Tibial artery (tissue), 4 donors: ENCODE results near the gene NCF4.

Experiments used
- DNase-seq, 2 donors: peaks; one replicate each; pipeline ENCODE4 v3.0.0-alpha.2; 2019
- H3K27ac ChIP-seq, 2 donors: fragments of 200-600 bp; sonication (generic) in 1 of 2; 1 replicate in 1 of 2; 2 replicates in 1 of 2; pipeline ENCODE4 v1.5.1; 2018 to 2019; ENCODE audit warnings: mild to moderate bottlenecking in 1 of 2
- H3K27me3 ChIP-seq, 2 donors: fragments of 200-600 bp; sonication (generic) in 1 of 2; one replicate each; pipeline versions ENCODE4 v1.5.1 to v1.6.0; 2016 to 2019
- H3K36me3 ChIP-seq, 3 donors: fragments of 200-600 bp; sonication (generic) in 2 of 3; one replicate each; pipeline ENCODE4 v1.5.1; 2016 to 2019; ENCODE audit warnings: mild to moderate bottlenecking in 2 of 3
- H3K4me1 ChIP-seq, 4 donors: fragments of 200-600 bp; sonication (generic) in 2 of 4; 1 replicate in 3 of 4; 2 replicates in 1 of 4; pipeline ENCODE4 v1.5.1; 2016 to 2019
- H3K4me3 ChIP-seq, 2 donors: fragments of 200-600 bp; sonication (generic) in 1 of 2; 1 replicate in 1 of 2; 2 replicates in 1 of 2; pipeline ENCODE4 v1.5.1; 2018 to 2019; ENCODE audit warnings: mild to moderate bottlenecking in 2 of 2
- H3K9me3 ChIP-seq, 3 donors: fragments of 200-600 bp; sonication (generic) in 1 of 3; one replicate each; pipeline ENCODE4 v1.5.1; 2016 to 2019
- CTCF ChIP-seq, 2 experiments: fragments of 200-600 bp in 1 of 2; fragments of 450-650 bp in 1 of 2; IDR thresholded peaks; one replicate each; pipeline ENCODE4 v1.5.1; 2017 to 2019; ENCODE audit warnings: antibody characterized with exemption in 2 of 2, mild to moderate bottlenecking in 1 of 2, moderate library complexity in 1 of 2
- intact Hi-C: fragments of 100-400 bp; cut with DNase I; formaldehyde crosslinking; loops from one replicate; pipeline ENCODE4 v1.15.0; 2023; ENCODE audit warnings: low total_unique reads

Gene NCF4

DNA sequence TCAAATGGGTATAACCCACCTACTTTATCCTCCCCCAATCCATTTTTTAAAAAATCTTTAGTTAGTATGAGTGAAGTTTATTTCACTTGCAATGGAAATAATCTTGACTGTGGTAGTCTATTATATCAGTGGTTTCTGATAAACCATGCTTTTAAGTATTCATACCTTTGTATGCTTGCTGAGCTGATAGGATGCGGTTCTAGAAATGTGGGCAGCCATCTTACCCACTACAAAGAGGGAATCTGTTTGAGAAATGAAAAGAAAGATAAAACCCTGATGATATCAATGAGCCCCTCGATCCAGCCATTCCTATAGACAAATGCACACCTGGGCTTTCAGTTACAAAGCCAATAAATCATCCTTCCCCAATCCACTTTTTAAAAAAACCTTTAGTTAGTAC is 30.2 kb upstream of the NCF4 start:
- intact Hi-C loops = no loop called here
- no peaks in the 10 kb centered on the region for H3K4me1 ChIP-seq
- H3K27me3 ChIP-seq = peaks cover 0 to 24% of the 10 kb centered on the region in 2 donors
- H3K9me3 ChIP-seq = no peaks in the 10 kb centered on the region
- H3K36me3 ChIP-seq = no peaks in the 10 kb centered on the region
- no peak overlapping the region for H3K4me3 ChIP-seq
- DNase-seq = no peak
- no peak overlapping the region for H3K27ac ChIP-seq
- no peak for TF ChIP-seq CTCF (IDR thresholded peaks at IDR 0.05)

DNA sequence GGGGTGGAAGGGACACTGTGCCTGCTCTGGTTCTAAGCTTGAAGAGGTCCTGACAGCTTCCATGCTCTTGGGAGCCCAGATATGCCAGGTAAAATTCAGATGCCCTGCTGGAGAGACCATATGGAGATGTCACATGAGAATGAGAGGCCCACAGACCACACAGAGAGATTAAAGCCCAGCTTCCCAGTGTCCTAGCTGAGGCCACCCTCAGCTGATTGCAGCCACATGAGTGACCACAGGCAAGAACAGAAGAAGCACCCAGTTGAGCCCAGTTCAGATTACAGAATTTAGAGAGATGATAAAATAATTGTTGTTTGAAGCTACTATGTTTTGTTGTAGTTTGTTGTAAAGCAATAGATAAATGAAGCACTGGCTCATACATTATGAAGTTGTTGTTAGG is 29.6 kb upstream of the NCF4 start:
- no peak for TF ChIP-seq CTCF (IDR thresholded peaks at IDR 0.05)
- Histone ChIP-seq H3K4me3 (no peak overlapping the region), H3K27ac (no peak overlapping the region), H3K4me1 (no peaks in the 10 kb centered on the region), H3K27me3 (peaks cover 0 to 29% of the 10 kb centered on the region in 2 donors), H3K36me3 (no peaks in the 10 kb centered on the region), H3K9me3 (no peaks in the 10 kb centered on the region)
- DNase-seq = no peak
- intact Hi-C loops = no loop called here

DNA sequence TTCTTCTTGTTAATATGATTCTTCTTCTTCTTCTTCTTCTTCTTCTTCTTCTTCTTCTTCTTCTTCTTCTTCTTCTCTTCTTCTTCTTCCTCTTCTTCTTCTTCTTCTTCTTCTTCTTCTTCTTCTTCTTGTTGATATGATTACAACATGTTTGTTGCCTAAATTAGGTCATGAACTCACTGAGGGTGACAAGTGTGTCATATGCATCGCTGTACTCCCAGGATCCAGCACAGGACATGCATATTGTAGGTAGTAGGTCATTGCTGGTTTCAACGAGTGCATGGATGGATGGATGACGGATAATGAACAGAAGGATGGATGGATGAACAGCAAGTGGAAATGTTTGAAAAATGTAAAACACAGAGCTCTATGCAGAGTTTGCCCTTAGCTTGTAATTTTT is 29.1 kb upstream of the NCF4 start:
- Histone ChIP-seq H3K36me3 (no peaks in the 10 kb centered on the region), H3K27ac (no peak overlapping the region), H3K9me3 (no peaks in the 10 kb centered on the region), H3K4me1 (no peaks in the 10 kb centered on the region), H3K27me3 (peaks cover 0 to 30% of the 10 kb centered on the region in 2 donors), H3K4me3 (no peak overlapping the region)
- no peak for DNase-seq
- intact Hi-C loops = no loop called here
- no peak for TF ChIP-seq CTCF (IDR thresholded peaks at IDR 0.05)

- no peak overlapping the region for H3K27ac ChIP-seq
- no peaks in the 10 kb centered on the region for H3K4me1 ChIP-seq
- no peak overlapping the region for H3K4me3 ChIP-seq
- no peaks in the 10 kb centered on the region for H3K36me3 ChIP-seq
- no peaks in the 10 kb centered on the region for H3K9me3 ChIP-seq
- intact Hi-C loops = no loop called here
- DNase-seq = no peak
- H3K27me3 ChIP-seq = peaks cover 0 to 27% of the 10 kb centered on the region in 2 donors
- no peak for TF ChIP-seq CTCF (IDR thresholded peaks at IDR 0.05)
Observed at GRCh38 chr22:36833073-36833472, 27.7 kb upstream of the NCF4 start.

DNA sequence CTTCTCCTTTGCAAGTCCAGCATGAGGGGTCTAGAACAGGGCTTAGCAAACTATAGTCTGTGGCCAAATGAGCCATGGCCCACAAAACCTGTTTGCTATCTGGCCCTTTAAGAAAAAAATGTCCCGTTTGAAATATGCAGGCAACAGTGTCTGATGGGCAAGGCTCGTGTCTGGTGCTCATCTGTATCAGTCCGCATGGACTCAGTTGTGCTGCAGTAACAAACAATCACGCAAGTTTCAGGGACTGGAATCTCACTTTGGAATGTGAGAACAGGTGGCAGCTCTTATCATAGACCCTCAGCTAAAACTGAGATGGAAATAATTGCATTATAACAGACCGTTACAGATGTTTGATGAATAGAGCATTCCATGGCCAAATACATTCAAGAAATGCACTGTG is 24.9 kb upstream of the NCF4 start:
- no peaks in the 10 kb centered on the region for H3K9me3 ChIP-seq
- DNase-seq = no peak
- H3K27ac ChIP-seq = no peak overlapping the region
- TF ChIP-seq CTCF (IDR thresholded peaks at IDR 0.05) = no peak
- no peaks in the 10 kb centered on the region for H3K36me3 ChIP-seq
- H3K4me3 ChIP-seq = no peak overlapping the region
- H3K4me1 ChIP-seq = no peaks in the 10 kb centered on the region
- intact Hi-C loops = no loop called here
- H3K27me3 ChIP-seq = peaks cover 0 to 34% of the 10 kb centered on the region in 2 donors
